Endothelial cell of umbilical vein (primary cell): ENCODE data around the gene TERC. TPM values are rescaled to one million over a fixed set of nuclear protein-coding genes. Genes with fewer than 3 reads are reported as not detected.

Experiments
- BruUV-seq: library from RNA; stranded (reverse); fragments of 400-500 nt; replicated peaks from 2 replicates; lab custom pipeline; 2021; lab: Mats Ljungman, UMichigan
- CTCF ChIA-PET: fragments of 300-600, 350-600 bp; sonication (Branson Sonifier 250); formaldehyde crosslinking; loops from one replicate; lab custom pipeline; 2021; ENCODE audit warnings: antibody characterized with exemption, inconsistent platforms; lab: Charles Lee
- POLR2A ChIA-PET: fragments of 300-600, 350-600 bp; sonication (Branson Sonifier 250); formaldehyde crosslinking; loops from one replicate; lab custom pipeline; 2021; ENCODE audit warnings: antibody characterized with exemption, inconsistent platforms; lab: Charles Lee
- DNase-seq: peaks from one replicate; pipeline ENCODE4 v3.0.0-alpha.2; 2011; ENCODE audit warnings: low read depth, low spot score
- FAIRE-seq: peaks from 2 replicates; lab custom pipeline; 2011; peaks lifted over from hg19 to GRCh38; lab: Jason Lieb, UNC
- H2AFZ ChIP-seq: 2 replicates; pipeline ENCODE4 v1.6.0; 2012; ENCODE audit warnings: low read depth, low read length, control low read depth, inconsistent platforms
- H3K27ac ChIP-seq: 2 replicates; pipeline ENCODE4 v1.5.1; 2011; ENCODE audit warnings: low read depth, mild to moderate bottlenecking, control low read depth, low read length, moderate library complexity; ENCODE audit not compliant: insufficient read depth
- H3K27me3 ChIP-seq, 2 experiments: 2 replicates each; pipeline versions ENCODE4 v1.6.0 to v1.6.1; 2011; ENCODE audit warnings: low read length in 2 of 2, mixed read lengths in 1 of 2; ENCODE audit not compliant: control insufficient read depth in 2 of 2, insufficient read depth in 2 of 2
- H3K36me3 ChIP-seq, 2 experiments: 2 replicates in 1 of 2; 3 replicates in 1 of 2; pipeline ENCODE4 v1.5.1; 2011; ENCODE audit warnings: low read length in 2 of 2, mild to moderate bottlenecking in 1 of 2, moderate library complexity in 1 of 2; ENCODE audit not compliant: control insufficient read depth in 2 of 2, insufficient read depth in 2 of 2; ENCODE audit errors: extremely low read depth in 1 of 2
- H3K4me1 ChIP-seq: 3 replicates; pipeline ENCODE4 v1.5.1; 2011; ENCODE audit warnings: mild to moderate bottlenecking, low read length; ENCODE audit not compliant: control insufficient read depth, insufficient read depth; ENCODE audit errors: extremely low read depth
- H3K4me2 ChIP-seq: 2 replicates; pipeline ENCODE4 v1.6.1; 2011; ENCODE audit warnings: low read length, control low read depth, mixed read lengths; ENCODE audit not compliant: insufficient read depth
- H3K4me3 ChIP-seq, 3 experiments: fragments of 200-600 bp in 1 of 3; sonication (generic), shearing (Covaris generic) in 1 of 3; replicated peaks in 1 of 3; 2 replicates each; pipeline ENCODE4 v1.5.1; 2011 to 2016; ENCODE audit warnings: control low read depth in 3 of 3, low read length in 3 of 3, mild to moderate bottlenecking in 2 of 3, inconsistent platforms in 1 of 3, low read depth in 1 of 3, moderate library complexity in 1 of 3; ENCODE audit not compliant: insufficient read depth in 1 of 3
- H3K79me2 ChIP-seq: 2 replicates; pipeline ENCODE4 v1.6.0; 2012; ENCODE audit warnings: low read length, inconsistent platforms; ENCODE audit not compliant: control insufficient read depth, insufficient read depth
- H3K9ac ChIP-seq: replicated peaks from 2 replicates; pipeline ENCODE3; 2011; ENCODE audit warnings: low read length, control low read depth; ENCODE audit not compliant: insufficient read depth; ENCODE audit errors: extremely low read depth
- H3K9me1 ChIP-seq: replicated peaks from 3 replicates; pipeline ENCODE4 v1.6.0; 2011; ENCODE audit warnings: mild to moderate bottlenecking, low read length; ENCODE audit not compliant: control insufficient read depth, insufficient read depth; ENCODE audit errors: extremely low read depth
- H3K9me3 ChIP-seq: replicated peaks from 2 replicates; pipeline ENCODE4 v1.5.1; 2012; ENCODE audit warnings: low read length, inconsistent platforms; ENCODE audit not compliant: control insufficient read depth, insufficient read depth
- H4K20me1 ChIP-seq: replicated peaks from 2 replicates; pipeline ENCODE3; 2011; ENCODE audit warnings: mild to moderate bottlenecking, low read length; ENCODE audit not compliant: control insufficient read depth, insufficient read depth; ENCODE audit errors: extremely low read depth
- CTCF ChIP-seq, 2 donors: IDR thresholded peaks; 1 replicate in 1 of 2; 2 replicates in 1 of 2; pipeline ENCODE4 v1.5.1; 2011; ENCODE audit warnings: low read length in 2 of 2, mild to moderate bottlenecking in 2 of 2, moderate library complexity in 2 of 2, control low read depth in 1 of 2, inconsistent platforms in 1 of 2, low read depth in 1 of 2; ENCODE audit not compliant: insufficient read depth in 1 of 2; ENCODE audit errors: extremely low read depth in 1 of 2
- EZH2 ChIP-seq: IDR thresholded peaks from 2 replicates; pipeline ENCODE4 v1.6.1; 2012; ENCODE audit warnings: borderline replicate concordance, low read depth, mild to moderate bottlenecking, moderate library complexity, low read length, inconsistent platforms; ENCODE audit not compliant: severe bottlenecking
- FOS ChIP-seq: IDR thresholded peaks from 2 replicates; pipeline ENCODE4 v1.6.1; 2011; ENCODE audit warnings: mild to moderate bottlenecking, low read length, moderate library complexity, borderline replicate concordance; ENCODE audit not compliant: insufficient read depth
- GATA2 ChIP-seq: IDR thresholded peaks from 2 replicates; pipeline ENCODE4 v1.7.0; 2011; ENCODE audit warnings: low read depth, mild to moderate bottlenecking, moderate library complexity, mixed read lengths, low read length; ENCODE audit not compliant: insufficient read length, insufficient read depth
- JUN ChIP-seq: IDR thresholded peaks from 2 replicates; pipeline ENCODE4 v1.6.1; 2011; ENCODE audit warnings: borderline replicate concordance, low read depth; ENCODE audit not compliant: insufficient read length, insufficient read depth
- MAX ChIP-seq: IDR thresholded peaks from 2 replicates; pipeline ENCODE4 v1.6.1; 2011; ENCODE audit not compliant: insufficient read depth, insufficient read length
- MYC ChIP-seq: IDR thresholded peaks from one replicate; pipeline ENCODE4 v1.6.1; 2011; ENCODE audit warnings: mild to moderate bottlenecking, low read depth, low read length
- POLR2A ChIP-seq: IDR thresholded peaks from 2 replicates; pipeline ENCODE4 v1.6.1; 2012; ENCODE audit warnings: low read depth, mild to moderate bottlenecking, control low read depth, low read length
- POLR2AphosphoS5 ChIP-seq: IDR thresholded peaks from 2 replicates; pipeline ENCODE4 v1.6.1; 2012; ENCODE audit warnings: low read depth, mild to moderate bottlenecking, control low read depth, low read length, moderate library complexity; ENCODE audit not compliant: insufficient read depth
- dilution Hi-C: fragments of 300-500 bp; cut with MboI; formaldehyde crosslinking; loops from one replicate; pipeline ENCODE4 v1.15.0; 2019; ENCODE audit warnings: low sequenced_read_pairs; ENCODE audit not compliant: extremely low pct_ligation_motif_present
- intact Hi-C: fragments of 100-400 bp; cut with micrococcal nuclease; formaldehyde crosslinking; loops from one replicate; pipeline ENCODE4 v1.10.0; 2022
- polyA plus RNA-seq, 4 experiments: library from polyadenylated mRNA; depleted of rRNA in 3 of 4; stranded (reverse) in 3 of 4; unstranded in 1 of 4; fragments of >200 nt; gene quantifications; 2 replicates each; pipeline versions ENCODE4 v1.2.1 to v1.2.3, GENCODE V29; 2011 to 2012; ENCODE audit warnings: missing spikeins in 1 of 4
- total RNA-seq: library from RNA; stranded (reverse); gene quantifications from 2 replicates; pipeline ENCODE4 v1.2.3, GENCODE V29; 2021

Gene TERC
- total and polyA plus RNA-seq, 2 donors (not counting 3 experiments of a cell fraction or from before 2014, with no cell fraction given): 2.6 to 6.1 TPM

GRCh38 chr3:169792359-169792758 lies 27.5 kb upstream of the TERC start:
- ChIA-PET POLR2A (no interaction called here), CTCF (no interaction called here)
- Histone ChIP-seq H2AFZ (no peak overlapping the region), H3K9ac (no peak overlapping the region), H3K27ac (no peak overlapping the region), H3K9me1 (no peaks in the 10 kb centered on the region), H3K9me3 (no peaks in the 10 kb centered on the region), H3K79me2 (no peaks in the 10 kb centered on the region), H3K36me3 (peaks cover 0 to 3% of the 10 kb centered on the region in 2 experiments), H3K4me2 (no peak overlapping the region), H3K27me3 (no peaks in the 10 kb centered on the region), H3K4me1 (no peaks in the 10 kb centered on the region), H3K4me3 (no peak overlapping the region), H4K20me1 (no peaks in the 10 kb centered on the region)
- intact Hi-C loops: no loop called here
- no peak for DNase-seq
- dilution Hi-C loops: no loop called here
- BruUV-seq: no TSS peak
- FAIRE-seq: no peak
- no peak for TF ChIP-seq CTCF (IDR thresholded peaks at IDR 0.05; ENCODE audit: extremely low read depth in 1 of 2, insufficient read depth in 1 of 2, low read depth in 1 of 2, low read length in 2 of 2)
- TF ChIP-seq POLR2AphosphoS5: no peak
- no peak for TF ChIP-seq MAX
- TF ChIP-seq FOS: no peak
- TF ChIP-seq EZH2: no peak
- no peak for TF ChIP-seq POLR2A
- TF ChIP-seq GATA2: no peak
- no peak for TF ChIP-seq MYC
- no peak for TF ChIP-seq JUN
